Gastroesophageal sphincter (tissue), 4 donors: Measurements from ENCODE around the gene UBE4A. TPM values are rescaled to one million over a fixed set of nuclear protein-coding genes. Genes with fewer than 3 reads are reported as not detected.
A peak's percentile ranks its signal among the peaks of the same experiment; 100 is the strongest.

Experiments used
- ATAC-seq: fragments of 150-250 bp; one replicate; pipeline ENCODE4 v1.9.1; 2016; ENCODE audit warnings: mild to moderate bottlenecking, moderate library complexity
- H3K27ac ChIP-seq, 4 donors: fragments of 200-600 bp; sonication (generic) in 3 of 4; 1 replicate in 3 of 4; 2 replicates in 1 of 4; pipeline ENCODE4 v1.5.1; 2016 to 2019
- H3K27me3 ChIP-seq: fragments of 200-600 bp; sonication (generic); one replicate; pipeline ENCODE4 v1.5.1; 2019
- H3K36me3 ChIP-seq, 2 donors: fragments of 200-600 bp; sonication (generic); one replicate each; pipeline ENCODE4 v1.5.1; 2019; ENCODE audit warnings: control low read depth in 1 of 2
- H3K4me1 ChIP-seq, 3 donors: fragments of 200-600 bp; sonication (generic); 1 replicate in 2 of 3; 2 replicates in 1 of 3; pipeline ENCODE4 v1.5.1; 2016 to 2019; ENCODE audit warnings: control low read depth in 2 of 3
- H3K4me3 ChIP-seq, 2 donors: fragments of 200-600 bp; sonication (generic); one replicate each; pipeline ENCODE4 v1.5.1; 2019; ENCODE audit warnings: mild to moderate bottlenecking in 1 of 2, moderate library complexity in 1 of 2
- H3K9me3 ChIP-seq, 3 donors: fragments of 200-600 bp; sonication (generic); one replicate each; pipeline ENCODE4 v1.5.1; 2017 to 2019; ENCODE audit warnings: control low read depth in 2 of 3
- EP300 ChIP-seq: sonication (generic); formaldehyde crosslinking; IDR thresholded peaks from one replicate; pipeline ENCODE4 v1.6.1; 2017; ENCODE audit warnings: antibody characterized with exemption, mild to moderate bottlenecking
- POLR2A ChIP-seq, 2 donors: fragments of 450-650 bp; IDR thresholded peaks; one replicate each; pipeline ENCODE4 v1.6.1; 2017; ENCODE audit warnings: antibody characterized with exemption in 2 of 2, mild to moderate bottlenecking in 2 of 2, moderate library complexity in 1 of 2
- POLR2AphosphoS5 ChIP-seq: sonication (generic); formaldehyde crosslinking; IDR thresholded peaks from one replicate; pipeline ENCODE4 v1.6.1; 2017; ENCODE audit warnings: antibody characterized with exemption
- WGBS, 2 donors: methylation state at CpG; one replicate each; pipeline ENCODE4 v1.1.5; 2018; ENCODE audit warnings: low coverage in 1 of 2; 5-methylcytosine and 5-hydroxymethylcytosine counted together
- total RNA-seq, 4 donors: library from RNA; depleted of rRNA; stranded (reverse); fragments of >200 nt; gene quantifications; one replicate each; pipeline ENCODE4 v1.1.0, GENCODE V29; 2016
- TF ChIP-seq, protein P1 (sequence below), 4 experiments: fragments of 200-600 bp in 2 of 4; fragments of 450-650 bp in 2 of 4; sonication (generic) in 1 of 4; IDR thresholded peaks; one replicate each; pipeline ENCODE4 v1.5.1; 2017 to 2019; ENCODE audit warnings: antibody characterized with exemption in 4 of 4, mild to moderate bottlenecking in 2 of 4, moderate library complexity in 2 of 4

UBE4A gene
- total RNA-seq, 4 donors from 2014 or later, result 37.3 to 44.6 (median 42.8) TPM

DNA sequence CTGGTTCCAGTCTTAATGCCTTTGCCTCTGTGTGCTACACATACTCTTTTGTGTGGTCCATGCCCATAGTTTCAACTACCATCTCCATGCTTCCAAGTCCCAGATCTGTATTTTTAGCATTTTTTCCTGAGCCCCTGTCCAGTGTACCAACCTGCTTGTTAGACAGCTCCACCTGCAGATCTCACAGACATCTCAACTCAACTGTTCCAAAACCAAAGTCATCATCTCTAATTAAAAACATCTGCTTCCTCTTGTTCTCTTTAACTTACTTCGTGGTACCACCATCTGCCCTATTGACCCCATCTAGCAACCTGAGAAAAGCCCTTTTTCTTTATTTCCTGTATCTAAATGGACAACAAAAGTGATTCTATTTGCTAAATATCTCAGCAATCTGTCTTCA is 68.3 kb downstream of the UBE4A start:
- TF ChIP-seq POLR2A (IDR thresholded peaks at IDR 0.05) (no peak), EP300 (no peak), POLR2AphosphoS5 (no peak)
- TF ChIP-seq, protein P1, sequence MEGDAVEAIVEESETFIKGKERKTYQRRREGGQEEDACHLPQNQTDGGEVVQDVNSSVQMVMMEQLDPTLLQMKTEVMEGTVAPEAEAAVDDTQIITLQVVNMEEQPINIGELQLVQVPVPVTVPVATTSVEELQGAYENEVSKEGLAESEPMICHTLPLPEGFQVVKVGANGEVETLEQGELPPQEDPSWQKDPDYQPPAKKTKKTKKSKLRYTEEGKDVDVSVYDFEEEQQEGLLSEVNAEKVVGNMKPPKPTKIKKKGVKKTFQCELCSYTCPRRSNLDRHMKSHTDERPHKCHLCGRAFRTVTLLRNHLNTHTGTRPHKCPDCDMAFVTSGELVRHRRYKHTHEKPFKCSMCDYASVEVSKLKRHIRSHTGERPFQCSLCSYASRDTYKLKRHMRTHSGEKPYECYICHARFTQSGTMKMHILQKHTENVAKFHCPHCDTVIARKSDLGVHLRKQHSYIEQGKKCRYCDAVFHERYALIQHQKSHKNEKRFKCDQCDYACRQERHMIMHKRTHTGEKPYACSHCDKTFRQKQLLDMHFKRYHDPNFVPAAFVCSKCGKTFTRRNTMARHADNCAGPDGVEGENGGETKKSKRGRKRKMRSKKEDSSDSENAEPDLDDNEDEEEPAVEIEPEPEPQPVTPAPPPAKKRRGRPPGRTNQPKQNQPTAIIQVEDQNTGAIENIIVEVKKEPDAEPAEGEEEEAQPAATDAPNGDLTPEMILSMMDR (IDR thresholded peaks at IDR 0.05), result no peak
- H3K4me3 ChIP-seq, result no peak overlapping the region
- no peak for ATAC-seq
- H3K36me3 ChIP-seq, result no peaks in the 10 kb centered on the region
- 4 to 25% methylated on average over 1 of the region's 1 CpG for WGBS, 2 donors
- H3K9me3 ChIP-seq, result no peaks in the 10 kb centered on the region
- H3K4me1 ChIP-seq, result no peaks in the 10 kb centered on the region
- no peak overlapping the region for H3K27ac ChIP-seq
- no peaks in the 10 kb centered on the region for H3K27me3 ChIP-seq

DNA sequence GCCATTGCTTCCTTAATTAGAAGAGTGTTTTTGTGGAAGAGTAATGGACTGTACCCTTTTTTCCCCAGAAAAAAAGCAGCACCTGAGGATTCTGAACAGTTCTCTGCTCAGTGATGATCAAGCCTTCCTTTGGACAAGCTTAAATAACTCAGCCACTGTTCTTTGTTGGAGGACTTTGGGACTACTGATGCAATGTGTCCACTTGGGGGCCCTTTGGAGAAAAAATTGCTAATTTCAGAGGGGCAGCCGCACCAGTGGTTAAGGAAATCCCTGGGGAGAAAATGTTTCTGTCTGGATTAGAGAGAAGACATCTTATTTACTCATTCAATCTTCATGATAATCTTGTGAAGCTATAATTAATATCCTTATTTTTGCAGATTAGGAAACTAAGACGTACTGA is 71.6 kb downstream of the UBE4A start:
- Histone ChIP-seq H3K27me3 (no peaks in the 10 kb centered on the region), H3K36me3 (no peaks in the 10 kb centered on the region), H3K9me3 (no peaks in the 10 kb centered on the region), H3K4me3 (no peak overlapping the region), H3K4me1 (peaks cover 0 to 22% (median 8%) of the 10 kb centered on the region in 3 donors), H3K27ac (no peak overlapping the region)
- TF ChIP-seq POLR2AphosphoS5, result no peak
- no peak for TF ChIP-seq EP300
- TF ChIP-seq, protein P1 (IDR thresholded peaks at IDR 0.05), result no peak
- TF ChIP-seq POLR2A (IDR thresholded peaks at IDR 0.05), result no peak
- WGBS, 2 donors, result 62 to 90% methylated on average over 1 to 2 of the region's 2 CpGs
- ATAC-seq, result no peak

DNA sequence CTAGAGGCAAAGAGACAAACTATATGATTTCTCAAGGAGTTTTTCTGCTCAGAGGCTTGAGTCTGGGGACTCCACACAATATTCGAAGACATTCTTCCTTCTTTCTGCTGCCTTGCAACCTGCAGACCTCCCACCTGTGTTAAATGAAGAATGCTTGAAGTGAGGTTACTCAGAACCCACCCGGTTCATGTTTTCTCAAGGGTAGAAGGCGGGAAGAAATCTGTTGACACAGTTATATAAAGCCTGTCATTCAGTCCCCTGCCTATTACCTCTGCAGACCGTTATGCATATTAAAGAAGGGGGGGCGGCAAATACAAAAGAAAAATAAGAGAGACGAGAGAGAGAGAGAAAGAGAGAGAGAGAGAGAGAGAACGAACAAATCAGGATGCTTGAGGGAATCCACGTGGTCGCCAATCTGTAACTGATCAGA is 74.7 kb downstream of the UBE4A start:
- Histone ChIP-seq H3K27ac (no peak overlapping the region), H3K36me3 (no peaks in the 10 kb centered on the region), H3K27me3 (no peaks in the 10 kb centered on the region), H3K4me3 (peak overlapping the region; percentile 72 to 99), H3K9me3 (no peaks in the 10 kb centered on the region), H3K4me1 (peaks cover 0 to 39% (median 8%) of the 10 kb centered on the region in 3 donors)
- TF ChIP-seq POLR2AphosphoS5, result no peak
- no peak for TF ChIP-seq EP300
- TF ChIP-seq, protein P1 (IDR thresholded peaks at IDR 0.05), result no peak
- no peak for TF ChIP-seq POLR2A (IDR thresholded peaks at IDR 0.05)
- ATAC-seq, result no peak
- WGBS, 2 donors, result 0 to 10% methylated on average over 3 to 8 of the region's 9 CpGs

DNA sequence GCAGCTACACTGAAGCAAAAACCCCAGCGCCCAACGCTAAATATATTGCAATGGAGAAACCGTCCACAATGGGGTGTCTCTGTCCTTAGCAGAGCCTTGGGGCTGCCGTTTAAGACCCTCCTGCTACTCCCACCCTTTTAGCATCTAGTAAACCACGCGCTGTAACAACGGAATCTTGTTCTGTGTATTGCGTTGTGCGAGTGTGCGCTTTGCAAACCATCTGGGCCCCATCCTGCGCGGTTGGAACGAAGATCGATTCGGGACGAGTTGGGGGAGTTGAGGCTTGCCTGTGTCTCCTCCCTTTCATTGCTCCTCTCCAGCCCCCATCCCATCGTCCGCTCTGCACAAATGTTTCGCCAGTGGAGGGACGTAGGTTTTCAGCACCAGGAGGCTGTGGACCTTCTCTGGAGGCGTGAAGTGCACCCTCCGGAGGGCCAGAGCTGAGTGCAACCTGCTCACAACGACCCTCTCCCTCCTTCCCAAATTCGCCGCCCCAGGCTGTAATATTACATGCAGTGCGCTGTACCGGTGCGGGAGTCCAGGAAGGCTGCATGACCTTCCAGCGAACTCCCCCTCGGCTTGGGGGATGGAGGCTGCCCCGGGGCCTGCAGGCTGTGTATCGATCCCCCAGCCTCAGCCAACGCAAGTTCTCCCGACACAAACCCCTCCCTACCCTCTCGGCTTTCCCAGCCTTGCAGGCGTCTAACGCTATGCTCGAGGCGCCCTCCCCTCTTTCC is 75.3 kb downstream of the UBE4A start:
- WGBS, 2 donors, result 0 to 2% methylated on average over 10 to 28 of the region's 39 CpGs
- peak overlapping the region in 3 of 4 donors; percentile 95 to 97 (median 96) for H3K27ac ChIP-seq
- H3K4me3 ChIP-seq, result peak overlapping the region; percentile 72 to 99
- ATAC-seq, result no peak
- peaks cover 0 to 45% (median 12%) of the 10 kb centered on the region in 3 donors for H3K4me1 ChIP-seq
- H3K27me3 ChIP-seq, result no peaks in the 10 kb centered on the region
- H3K36me3 ChIP-seq, result no peaks in the 10 kb centered on the region
- no peaks in the 10 kb centered on the region for H3K9me3 ChIP-seq
- TF ChIP-seq POLR2A (IDR thresholded peaks at IDR 0.05), result no peak
- TF ChIP-seq, protein P1 (IDR thresholded peaks at IDR 0.05), result no peak

DNA sequence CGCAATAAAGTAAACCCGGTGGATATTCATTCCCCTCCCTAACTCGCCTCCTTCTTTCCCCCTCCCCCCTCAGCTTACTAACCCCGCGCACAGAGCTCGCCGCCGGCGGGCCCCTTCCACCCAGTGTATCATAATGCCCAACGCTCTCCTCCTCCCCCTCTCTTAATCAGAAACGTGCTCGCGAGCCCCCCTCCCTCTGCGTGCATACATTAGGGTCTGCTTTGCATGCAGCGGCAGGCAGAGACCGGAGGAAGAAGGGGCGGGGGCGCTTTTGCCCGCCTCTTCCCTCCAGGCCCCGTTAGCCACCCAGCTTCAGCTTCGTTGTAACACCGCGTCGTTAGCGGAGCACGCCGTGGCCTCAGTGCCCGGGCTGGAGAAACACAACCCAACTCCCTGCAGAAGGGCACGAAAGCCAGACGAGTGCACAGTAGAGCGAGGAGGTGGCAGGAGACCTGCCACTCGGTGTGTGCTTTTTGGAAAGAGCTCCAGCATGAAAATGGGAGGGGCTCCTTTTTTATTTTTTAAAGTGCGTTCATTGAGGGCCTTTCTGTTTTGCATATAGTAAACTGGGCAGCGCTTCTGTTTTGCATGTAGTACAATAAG is 76.0 kb downstream of the UBE4A start:
- H3K4me1 ChIP-seq, result peaks cover 0 to 52% (median 19%) of the 10 kb centered on the region in 3 donors
- ATAC-seq, result peak; percentile 5
- H3K9me3 ChIP-seq, result no peaks in the 10 kb centered on the region
- TF ChIP-seq POLR2AphosphoS5, result no peak
- TF ChIP-seq, protein P1 (IDR thresholded peaks at IDR 0.05), result no peak
- TF ChIP-seq POLR2A (IDR thresholded peaks at IDR 0.05), result no peak
- TF ChIP-seq EP300, result no peak
- no peaks in the 10 kb centered on the region for H3K36me3 ChIP-seq
- 0% methylated on average over 1 to 16 of the region's 34 CpGs for WGBS, 2 donors
- H3K27me3 ChIP-seq, result no peaks in the 10 kb centered on the region
- peak overlapping the region; percentile 72 to 99 for H3K4me3 ChIP-seq
- peak overlapping the region; percentile 19 to 97 (median 96) for H3K27ac ChIP-seq
